Glutamatergic neuron (in vitro differentiated cells): ENCODE results near the gene LONRF3. TPM values are rescaled to one million over a fixed set of nuclear protein-coding genes. Genes with fewer than 3 reads are reported as not detected.

Source experiments
- DNase-seq: peaks from one replicate; pipeline ENCODE4 v3.0.0; 2022
- H3K27ac Mint-ChIP-seq: one replicate; pipeline ENCODE4 v1.8.0; 2020; ENCODE audit warnings: mild to moderate bottlenecking, mixed read lengths, inconsistent platforms; ENCODE audit not compliant: unreplicated experiment
- H3K27me3 Mint-ChIP-seq: one replicate; pipeline ENCODE4 v1.8.0; 2020; ENCODE audit warnings: mild to moderate bottlenecking, moderate library complexity, mixed read lengths, inconsistent platforms; ENCODE audit not compliant: unreplicated experiment
- H3K36me3 Mint-ChIP-seq: one replicate; pipeline ENCODE4 v1.8.0; 2020; ENCODE audit warnings: mild to moderate bottlenecking, mixed read lengths, inconsistent platforms; ENCODE audit not compliant: unreplicated experiment
- H3K4me1 Mint-ChIP-seq: one replicate; pipeline ENCODE4 v1.8.0; 2020; ENCODE audit warnings: mild to moderate bottlenecking, low read depth, mixed read lengths, inconsistent platforms; ENCODE audit not compliant: unreplicated experiment
- H3K4me3 Mint-ChIP-seq: one replicate; pipeline ENCODE4 v1.8.0; 2020; ENCODE audit warnings: mild to moderate bottlenecking, mixed read lengths, inconsistent platforms; ENCODE audit not compliant: unreplicated experiment
- H3K9me3 Mint-ChIP-seq: one replicate; pipeline ENCODE4 v1.8.0; 2020; ENCODE audit warnings: mild to moderate bottlenecking, moderate library complexity, mixed read lengths, inconsistent platforms; ENCODE audit not compliant: unreplicated experiment
- long read RNA-seq: library from polyadenylated mRNA; unstranded; transcript quantifications from one replicate; pipeline ENCODE4 v2.0.0, GENCODE V29; 2020; ENCODE audit not compliant: unreplicated experiment
- total RNA-seq: library from RNA; stranded (reverse); fragmentation: NEBNext Ultra II Directional; extraction: Animal tissue kit (Norgen Biotek cat#: 25700); gene quantifications from one replicate; pipeline ENCODE4 v1.2.1, GENCODE V29; 2021; ENCODE audit not compliant: unreplicated experiment
- TF ChIP-seq, protein P1 (sequence below): fragments of 200-600 bp; sonication (generic); IDR thresholded peaks from one replicate; pipeline ENCODE4 v1.5.0; 2021; ENCODE audit not compliant: partially characterized antibody, unreplicated experiment

The LONRF3 gene
- 0.29 TPM for total RNA-seq
- long read RNA-seq = 0 reads

DNA sequence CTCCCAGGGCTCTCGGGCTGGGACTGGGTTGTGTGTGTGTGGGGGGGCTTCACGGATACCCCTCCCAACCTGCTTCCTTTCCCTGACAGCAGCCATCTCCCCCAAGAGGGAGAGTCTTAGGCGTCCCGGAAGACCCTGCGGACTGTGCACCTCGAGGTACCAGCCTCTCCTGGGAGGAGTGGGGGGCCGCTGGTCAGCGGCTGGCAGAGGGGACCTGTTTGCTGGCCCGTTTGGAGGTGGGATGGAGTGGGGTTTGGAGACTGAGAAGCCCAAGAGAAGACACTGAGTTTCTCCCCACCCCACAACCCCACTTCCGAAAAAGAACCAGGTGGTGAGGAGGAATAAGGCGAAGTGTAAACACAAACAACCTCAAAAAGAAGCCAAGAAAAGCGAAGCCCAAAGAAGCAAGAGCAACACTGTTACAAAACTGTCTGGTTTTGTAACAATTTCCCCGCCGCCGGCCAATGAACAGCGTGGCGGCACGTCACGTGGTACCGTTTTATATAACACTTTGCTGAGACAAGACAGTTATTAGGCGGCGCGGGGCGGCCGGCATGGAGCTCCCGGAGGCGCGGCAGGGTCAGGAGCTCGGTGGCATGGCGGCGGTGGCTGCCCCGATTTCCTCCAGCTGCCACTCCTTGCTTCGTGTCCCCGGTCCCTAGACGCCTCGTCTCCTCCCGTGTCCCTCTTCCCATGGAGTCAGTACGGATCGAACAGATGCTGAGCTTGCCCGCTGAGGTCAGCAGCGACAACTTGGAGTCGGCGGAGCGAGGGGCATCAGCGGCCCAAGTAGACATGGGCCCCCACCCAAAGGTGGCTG is at the start of gene LONRF3:
Gene LONRF3 (plus strand): TSS at position 531 of the 820 bp plus-strand sequence. CDS start 163 bp downstream, at position 694.
- H3K27ac Mint-ChIP-seq = no peak within 1 kb of the TSS
- peaks cover 3% of the 10 kb centered on the region for H3K4me1 Mint-ChIP-seq
- H3K4me3 Mint-ChIP-seq = peak within 1 kb of the TSS; percentile 86
- peak; percentile 46 for DNase-seq
- TF ChIP-seq, protein P1, sequence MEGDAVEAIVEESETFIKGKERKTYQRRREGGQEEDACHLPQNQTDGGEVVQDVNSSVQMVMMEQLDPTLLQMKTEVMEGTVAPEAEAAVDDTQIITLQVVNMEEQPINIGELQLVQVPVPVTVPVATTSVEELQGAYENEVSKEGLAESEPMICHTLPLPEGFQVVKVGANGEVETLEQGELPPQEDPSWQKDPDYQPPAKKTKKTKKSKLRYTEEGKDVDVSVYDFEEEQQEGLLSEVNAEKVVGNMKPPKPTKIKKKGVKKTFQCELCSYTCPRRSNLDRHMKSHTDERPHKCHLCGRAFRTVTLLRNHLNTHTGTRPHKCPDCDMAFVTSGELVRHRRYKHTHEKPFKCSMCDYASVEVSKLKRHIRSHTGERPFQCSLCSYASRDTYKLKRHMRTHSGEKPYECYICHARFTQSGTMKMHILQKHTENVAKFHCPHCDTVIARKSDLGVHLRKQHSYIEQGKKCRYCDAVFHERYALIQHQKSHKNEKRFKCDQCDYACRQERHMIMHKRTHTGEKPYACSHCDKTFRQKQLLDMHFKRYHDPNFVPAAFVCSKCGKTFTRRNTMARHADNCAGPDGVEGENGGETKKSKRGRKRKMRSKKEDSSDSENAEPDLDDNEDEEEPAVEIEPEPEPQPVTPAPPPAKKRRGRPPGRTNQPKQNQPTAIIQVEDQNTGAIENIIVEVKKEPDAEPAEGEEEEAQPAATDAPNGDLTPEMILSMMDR = no peak
- H3K36me3 Mint-ChIP-seq = no peaks in the 10 kb centered on the region
- no peaks in the 10 kb centered on the region for H3K9me3 Mint-ChIP-seq
- peaks cover 8% of the 10 kb centered on the region for H3K27me3 Mint-ChIP-seq

DNA sequence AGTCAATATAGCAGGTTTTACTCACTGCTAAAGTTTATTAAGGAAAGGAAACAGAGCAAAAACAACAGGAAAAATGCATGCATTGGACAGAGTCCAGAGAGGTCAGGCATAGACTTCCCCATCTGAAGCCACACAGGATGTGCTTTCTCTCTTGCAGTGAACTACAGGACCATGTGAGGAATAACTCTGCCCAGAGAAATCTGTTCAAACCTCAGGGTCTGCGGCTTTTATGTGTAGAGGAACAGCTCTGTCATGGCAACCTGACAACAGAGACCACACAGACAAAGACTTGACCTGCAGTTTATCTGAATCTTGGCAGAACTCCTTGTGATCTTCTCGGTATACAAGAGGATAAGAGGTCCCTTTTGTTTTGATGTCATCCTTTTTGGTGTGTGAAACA is 46.3 kb upstream of the LONRF3 start:
- no peaks in the 10 kb centered on the region for H3K4me1 Mint-ChIP-seq

DNA sequence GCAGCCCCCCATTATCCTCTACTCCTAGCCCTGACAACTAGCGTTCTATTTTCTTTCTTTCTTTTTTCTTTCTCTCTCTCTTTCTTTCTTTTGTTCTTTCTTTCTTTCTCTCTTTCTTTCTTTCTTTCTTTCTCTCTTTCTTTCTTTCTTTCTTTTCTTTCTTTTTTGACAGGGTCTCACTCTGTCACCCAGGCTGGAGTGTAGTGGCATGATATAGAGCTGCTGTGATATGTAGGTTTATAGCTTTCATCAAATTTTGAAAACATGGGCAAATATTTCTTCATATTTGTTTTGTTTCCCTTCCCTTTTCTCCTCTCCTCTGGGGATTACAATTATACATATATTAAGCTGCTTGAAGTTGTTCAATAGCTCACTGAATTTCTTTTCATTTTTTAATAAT is 39.1 kb upstream of the LONRF3 start:
- no peaks in the 10 kb centered on the region for H3K9me3 Mint-ChIP-seq
- no peaks in the 10 kb centered on the region for H3K36me3 Mint-ChIP-seq

More for the DNA sequence above, 46.3 kb upstream of the LONRF3 start:
- TF ChIP-seq, protein P1 = no peak
- no peak overlapping the region for H3K27ac Mint-ChIP-seq
- no peaks in the 10 kb centered on the region for H3K36me3 Mint-ChIP-seq
- DNase-seq = no peak
- H3K4me3 Mint-ChIP-seq = no peak overlapping the region
- H3K27me3 Mint-ChIP-seq = no peaks in the 10 kb centered on the region
- no peaks in the 10 kb centered on the region for H3K9me3 Mint-ChIP-seq

DNA sequence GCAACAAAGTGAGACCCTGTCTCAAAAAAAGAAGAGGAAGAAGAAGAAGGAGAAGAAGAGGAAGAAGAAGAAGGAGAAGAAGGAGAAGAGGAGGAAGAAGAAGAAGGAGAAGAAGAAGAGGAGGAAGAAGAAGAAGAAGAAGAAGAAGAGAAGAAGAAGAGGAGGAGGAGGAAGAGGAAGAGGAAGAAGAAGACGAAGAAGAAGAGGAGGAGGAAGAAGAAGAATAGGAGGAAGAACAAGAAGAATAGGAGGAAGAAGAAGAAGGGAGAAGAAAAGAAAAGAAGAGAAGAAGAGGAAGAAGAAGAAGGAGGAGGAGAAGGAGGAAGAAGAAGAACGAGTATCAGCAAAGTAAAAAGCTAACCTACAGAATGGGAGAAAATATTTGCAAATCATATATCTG is 33.3 kb upstream of the LONRF3 start:
- H3K4me1 Mint-ChIP-seq = no peaks in the 10 kb centered on the region
- H3K4me3 Mint-ChIP-seq = no peak overlapping the region
- H3K27ac Mint-ChIP-seq = no peak overlapping the region
- DNase-seq = no peak
- H3K36me3 Mint-ChIP-seq = no peaks in the 10 kb centered on the region
- H3K9me3 Mint-ChIP-seq = peaks cover 1% of the 10 kb centered on the region
- TF ChIP-seq, protein P1 = no peak
- H3K27me3 Mint-ChIP-seq = no peaks in the 10 kb centered on the region

More for the DNA sequence above, 39.1 kb upstream of the LONRF3 start:
- H3K27me3 Mint-ChIP-seq = no peaks in the 10 kb centered on the region
- no peak overlapping the region for H3K4me3 Mint-ChIP-seq
- H3K27ac Mint-ChIP-seq = no peak overlapping the region
- TF ChIP-seq, protein P1 = no peak
- no peaks in the 10 kb centered on the region for H3K4me1 Mint-ChIP-seq
- no peak for DNase-seq

DNA sequence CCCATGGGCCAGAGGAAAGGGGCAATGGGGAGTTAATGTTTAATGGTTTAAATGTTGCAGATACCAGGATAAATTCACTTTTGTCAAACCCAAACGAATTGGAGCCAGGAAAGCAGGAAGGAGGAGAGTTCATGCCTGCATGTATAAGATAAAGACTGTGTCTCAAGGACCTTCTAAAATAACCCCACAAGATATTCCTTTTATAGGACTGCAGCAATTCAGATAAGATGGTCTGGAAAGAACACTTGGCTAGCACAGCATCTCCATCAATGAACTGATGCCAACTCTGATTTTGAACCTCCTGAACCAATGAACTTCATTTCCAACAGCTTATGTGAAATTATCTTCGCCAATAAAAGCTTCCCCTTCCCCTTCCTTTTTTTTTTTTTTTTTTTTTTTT is 31.3 kb upstream of the LONRF3 start:
- TF ChIP-seq, protein P1 = no peak
- Mint-ChIP-seq H3K27me3 (no peaks in the 10 kb centered on the region), H3K27ac (no peak overlapping the region), H3K4me3 (no peak overlapping the region), H3K9me3 (peaks cover 1% of the 10 kb centered on the region), H3K36me3 (no peaks in the 10 kb centered on the region), H3K4me1 (no peaks in the 10 kb centered on the region)
- no peak for DNase-seq
